Uterus (tissue), 2 donors: ENCODE measurements around the gene GABRR3.

Experiments
- POLR2A ChIP-seq, 2 donors: fragments of 450-650 bp; IDR thresholded peaks; one replicate each; pipeline ENCODE4 v1.6.1; 2016; ENCODE audit warnings: antibody characterized with exemption in 2 of 2, mild to moderate bottlenecking in 1 of 2, moderate library complexity in 1 of 2
- TF ChIP-seq, protein P1 (sequence below), 4 experiments: fragments of 200-600 bp in 2 of 4; fragments of 450-650 bp in 2 of 4; sonication (generic) in 2 of 4; IDR thresholded peaks; one replicate each; pipeline ENCODE4 v1.5.1; 2016 to 2019; ENCODE audit warnings: antibody characterized with exemption in 4 of 4, mild to moderate bottlenecking in 2 of 4, moderate library complexity in 1 of 4

DNA sequence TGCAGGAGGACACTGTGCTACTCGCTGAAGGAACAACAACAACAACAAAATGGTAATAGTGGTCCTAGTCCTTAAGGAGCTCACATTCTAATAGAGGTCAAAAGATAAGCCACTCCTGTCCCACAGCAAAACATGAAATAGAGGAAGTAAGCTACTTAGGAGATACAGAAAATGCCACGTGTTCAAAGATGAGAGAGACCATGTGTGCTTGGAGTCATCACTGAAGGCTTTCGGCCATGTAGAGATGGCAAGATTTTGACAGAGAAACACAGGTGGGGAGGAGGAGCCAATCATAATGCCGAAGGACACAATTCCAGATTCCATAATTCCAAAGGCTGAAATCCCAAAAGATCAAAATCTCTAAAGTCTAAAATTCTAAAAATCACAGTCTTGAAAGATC, 38.1 kb downstream of the GABRR3 start:
- no peak for TF ChIP-seq POLR2A (IDR thresholded peaks at IDR 0.05)
- TF ChIP-seq, protein P1, sequence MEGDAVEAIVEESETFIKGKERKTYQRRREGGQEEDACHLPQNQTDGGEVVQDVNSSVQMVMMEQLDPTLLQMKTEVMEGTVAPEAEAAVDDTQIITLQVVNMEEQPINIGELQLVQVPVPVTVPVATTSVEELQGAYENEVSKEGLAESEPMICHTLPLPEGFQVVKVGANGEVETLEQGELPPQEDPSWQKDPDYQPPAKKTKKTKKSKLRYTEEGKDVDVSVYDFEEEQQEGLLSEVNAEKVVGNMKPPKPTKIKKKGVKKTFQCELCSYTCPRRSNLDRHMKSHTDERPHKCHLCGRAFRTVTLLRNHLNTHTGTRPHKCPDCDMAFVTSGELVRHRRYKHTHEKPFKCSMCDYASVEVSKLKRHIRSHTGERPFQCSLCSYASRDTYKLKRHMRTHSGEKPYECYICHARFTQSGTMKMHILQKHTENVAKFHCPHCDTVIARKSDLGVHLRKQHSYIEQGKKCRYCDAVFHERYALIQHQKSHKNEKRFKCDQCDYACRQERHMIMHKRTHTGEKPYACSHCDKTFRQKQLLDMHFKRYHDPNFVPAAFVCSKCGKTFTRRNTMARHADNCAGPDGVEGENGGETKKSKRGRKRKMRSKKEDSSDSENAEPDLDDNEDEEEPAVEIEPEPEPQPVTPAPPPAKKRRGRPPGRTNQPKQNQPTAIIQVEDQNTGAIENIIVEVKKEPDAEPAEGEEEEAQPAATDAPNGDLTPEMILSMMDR (IDR thresholded peaks at IDR 0.05): no peak
